H1 (cell line): ENCODE data around the gene ERC1. TPM values are rescaled to one million over a fixed set of nuclear protein-coding genes. Genes with fewer than 3 reads are reported as not detected.

Experiments used
- CTCF ChIA-PET: fragments of 300-600 bp; sonication (Branson Sonifier 250); formaldehyde crosslinking; loops from one replicate; lab custom pipeline; 2021; ENCODE audit not compliant: partially characterized antibody; lab: Charles Lee
- POLR2A ChIA-PET: fragments of 300-600 bp; sonication (Branson Sonifier 250); formaldehyde crosslinking; loops from one replicate; lab custom pipeline; 2021; ENCODE audit warnings: inconsistent platforms; ENCODE audit not compliant: partially characterized antibody; lab: Charles Lee
- DNase-seq, 2 experiments: peaks; one replicate each; pipeline versions ENCODE4 v3.0.0 to v3.0.0-alpha.2; 2010 to 2022; ENCODE audit warnings: low spot score in 2 of 2, low read depth in 1 of 2, mixed read lengths in 1 of 2
- FAIRE-seq: peaks from 2 replicates; lab custom pipeline; 2011; peaks lifted over from hg19 to GRCh38; lab: Jason Lieb, UNC
- H2AFZ ChIP-seq: 2 replicates; pipeline ENCODE4 v1.8.1; 2012; ENCODE audit warnings: low read length, inconsistent platforms
- H2AK5ac ChIP-seq: 2 replicates; pipeline ENCODE4 v1.6.1; 2013; ENCODE audit warnings: low read depth, low read length
- H2BK120ac ChIP-seq: replicated peaks from 2 replicates; pipeline ENCODE3; 2013; ENCODE audit warnings: low read depth, low read length, inconsistent platforms
- H2BK12ac ChIP-seq: 2 replicates; pipeline ENCODE4 v1.6.1; 2013; ENCODE audit warnings: low read depth, low read length
- H2BK15ac ChIP-seq: 2 replicates; pipeline ENCODE4 v1.6.1; 2013; ENCODE audit warnings: low read length
- H2BK20ac ChIP-seq: 2 replicates; pipeline ENCODE4 v1.6.1; 2013; ENCODE audit warnings: low read length
- H2BK5ac ChIP-seq: 2 replicates; pipeline ENCODE4 v1.6.1; 2013; ENCODE audit warnings: low read depth, low read length
- H3K14ac ChIP-seq: 2 replicates; pipeline ENCODE4 v1.6.1; 2013; ENCODE audit warnings: inconsistent platforms; ENCODE audit not compliant: insufficient read length
- H3K18ac ChIP-seq: 2 replicates; pipeline ENCODE4 v1.6.1; 2013; ENCODE audit warnings: low read length; ENCODE audit errors: extremely low read depth
- H3K23ac ChIP-seq: 2 replicates; pipeline ENCODE4 v1.6.1; 2013; ENCODE audit warnings: inconsistent platforms; ENCODE audit not compliant: insufficient read length
- H3K23me2 ChIP-seq: 2 replicates; pipeline ENCODE4 v1.6.1; 2013; ENCODE audit warnings: low read depth, low read length
- H3K27ac ChIP-seq: 2 replicates; pipeline ENCODE4 v1.6.1; 2011; ENCODE audit warnings: low read depth, low read length, inconsistent platforms
- H3K27me3 ChIP-seq, 4 experiments: replicated peaks in 1 of 4; 1 replicate in 1 of 4; 2 replicates in 3 of 4; pipeline versions ENCODE4 v1.6.1 to v1.8.1; 2011 to 2013; ENCODE audit warnings: low read length in 3 of 4, mild to moderate bottlenecking in 3 of 4, inconsistent platforms in 2 of 4, mixed read lengths in 2 of 4, moderate library complexity in 1 of 4; ENCODE audit not compliant: control insufficient read depth in 3 of 4, insufficient read depth in 3 of 4; ENCODE audit errors: extremely low read depth in 1 of 4
- H3K36me3 ChIP-seq, 4 experiments: 2 replicates each; pipeline versions ENCODE4 v1.6.1 to v1.8.1; 2011 to 2013; ENCODE audit warnings: mild to moderate bottlenecking in 4 of 4, low read length in 3 of 4, moderate library complexity in 2 of 4, control low read depth in 1 of 4, inconsistent platforms in 1 of 4; ENCODE audit not compliant: insufficient read depth in 4 of 4, control insufficient read depth in 2 of 4
- H3K4ac ChIP-seq: replicated peaks from 2 replicates; pipeline ENCODE3; 2013; ENCODE audit warnings: low read length, low read depth, mixed read lengths, inconsistent platforms; ENCODE audit not compliant: insufficient read length
- H3K4me1 ChIP-seq, 4 experiments: replicated peaks in 1 of 4; 1 replicate in 1 of 4; 2 replicates in 3 of 4; pipeline versions ENCODE4 v1.6.1 to v1.8.1; 2011 to 2013; ENCODE audit warnings: low read length in 3 of 4, inconsistent platforms in 2 of 4, mixed read lengths in 1 of 4; ENCODE audit not compliant: insufficient read depth in 4 of 4, control insufficient read depth in 3 of 4
- H3K4me2 ChIP-seq, 2 experiments: 2 replicates each; pipeline versions ENCODE4 v1.6.1 to v1.8.1; 2011 to 2013; ENCODE audit warnings: low read depth in 2 of 2, low read length in 2 of 2, control low read depth in 1 of 2, inconsistent platforms in 1 of 2, mild to moderate bottlenecking in 1 of 2; ENCODE audit not compliant: insufficient read depth in 1 of 2
- H3K4me3 ChIP-seq, 4 experiments: fragments of 200-600, 300-600 bp in 1 of 4; sonication (generic), shearing (Covaris generic), sonication (Bioruptor Twin) in 1 of 4; 2 replicates each; pipeline versions ENCODE4 v1.5.1 to v1.8.1; 2011 to 2016; ENCODE audit warnings: low read length in 4 of 4, low read depth in 3 of 4, control low read depth in 2 of 4, inconsistent platforms in 2 of 4, mild to moderate bottlenecking in 2 of 4, mixed read lengths in 1 of 4, moderate library complexity in 1 of 4; ENCODE audit not compliant: insufficient read depth in 2 of 4; ENCODE audit errors: extremely low read depth in 1 of 4
- H3K56ac ChIP-seq: replicated peaks from 2 replicates; pipeline ENCODE3; 2013; ENCODE audit warnings: low read depth, mild to moderate bottlenecking, mixed read lengths, low read length, inconsistent platforms; ENCODE audit not compliant: insufficient read length
- H3K79me1 ChIP-seq: 2 replicates; pipeline ENCODE4 v1.6.1; 2013; ENCODE audit warnings: low read depth, low read length, control low read depth
- H3K79me2 ChIP-seq, 2 experiments: 2 replicates each; pipeline versions ENCODE4 v1.6.1 to v1.8.1; 2012 to 2013; ENCODE audit warnings: low read length in 2 of 2, mild to moderate bottlenecking in 2 of 2, inconsistent platforms in 1 of 2; ENCODE audit not compliant: insufficient read depth in 2 of 2, control insufficient read depth in 1 of 2
- H3K9ac ChIP-seq, 4 experiments: replicated peaks in 1 of 4; 1 replicate in 1 of 4; 2 replicates in 3 of 4; pipeline versions ENCODE4 v1.6.1 to v1.8.1; 2011 to 2013; ENCODE audit warnings: low read depth in 3 of 4, low read length in 3 of 4, control low read depth in 2 of 4, mild to moderate bottlenecking in 2 of 4, moderate library complexity in 2 of 4, inconsistent platforms in 1 of 4; ENCODE audit errors: extremely low read depth in 1 of 4
- H3K9me3 ChIP-seq, 2 experiments: 2 replicates each; pipeline versions ENCODE4 v1.6.1 to v1.8.1; 2012 to 2013; ENCODE audit warnings: mild to moderate bottlenecking in 2 of 2, moderate library complexity in 2 of 2, control low read depth in 1 of 2, inconsistent platforms in 1 of 2, low read depth in 1 of 2, low read length in 1 of 2, mixed read lengths in 1 of 2; ENCODE audit not compliant: insufficient read depth in 2 of 2
- H4K20me1 ChIP-seq, 2 experiments: replicated peaks in 1 of 2; 2 replicates each; pipeline versions ENCODE3 to v1.8.1; 2011 to 2013; ENCODE audit warnings: inconsistent platforms in 2 of 2, low read length in 2 of 2, mild to moderate bottlenecking in 1 of 2; ENCODE audit not compliant: insufficient read depth in 2 of 2, control insufficient read depth in 1 of 2
- H4K5ac ChIP-seq: 2 replicates; pipeline ENCODE4 v1.6.1; 2013; ENCODE audit warnings: low read length, low read depth, mixed read lengths, inconsistent platforms; ENCODE audit not compliant: insufficient read length
- H4K8ac ChIP-seq: 2 replicates; pipeline ENCODE4 v1.8.0; 2013; ENCODE audit warnings: mild to moderate bottlenecking, moderate library complexity, low read length, inconsistent platforms; ENCODE audit not compliant: insufficient read depth; ENCODE audit errors: extremely low read depth
- H4K91ac ChIP-seq: replicated peaks from 2 replicates; pipeline ENCODE3; 2013; ENCODE audit warnings: low read length, mixed read lengths, inconsistent platforms; ENCODE audit not compliant: insufficient read length
- CBX5 ChIP-seq: fragments of 300-800, 300-1000 bp; sonication (generic); IDR thresholded peaks from 2 replicates; pipeline ENCODE4 v1.7.1; 2016; ENCODE audit warnings: antibody characterized with exemption, low read length, low read depth
- CREB1 ChIP-seq: IDR thresholded peaks from 2 replicates; pipeline ENCODE4 v1.6.1; 2012; ENCODE audit warnings: inconsistent platforms
- HDAC6 ChIP-seq: IDR thresholded peaks from one replicate; pipeline ENCODE4 v1.7.1; 2012; ENCODE audit warnings: low read depth, mild to moderate bottlenecking, inconsistent platforms, low read length, moderate library complexity
- YY1 ChIP-seq: IDR thresholded peaks from 2 replicates; pipeline ENCODE4 v1.6.1; 2011; ENCODE audit warnings: low read depth, mild to moderate bottlenecking, low read length
- WGBS, 2 experiments: shearing (Covaris generic) in 1 of 2; methylation state at CpG; one replicate each; pipeline versions ENCODE4 v1.1.6 to v1.1.7; 2013 to 2015; ENCODE audit warnings: low lambda C conversion rate in 2 of 2, mixed read lengths in 2 of 2, inconsistent platforms in 1 of 2, low coverage in 1 of 2, missing lambda C conversion rate in 1 of 2; ENCODE audit not compliant: insufficient replicate concordance in 2 of 2, insufficient coverage in 1 of 2, insufficient read length in 1 of 2; ENCODE audit errors: extremely low coverage in 1 of 2, missing lambda C conversion rate in 1 of 2; 5-methylcytosine and 5-hydroxymethylcytosine counted together
- polyA plus RNA-seq, 7 experiments: library from polyadenylated mRNA; depleted of rRNA in 3 of 7; stranded (reverse) in 5 of 7; unstranded in 2 of 7; fragments of >200 nt in 5 of 7; fragments of 200-250 nt in 2 of 7; gene quantifications; 1 replicate in 5 of 7; 2 replicates in 1 of 7; 4 replicates in 1 of 7; pipeline versions ENCODE4 v1.2.1 to v1.2.3, GENCODE V29; 2011 to 2013; ENCODE audit warnings: missing spikeins in 2 of 7, mixed read lengths in 2 of 7
- total RNA-seq: library from RNA; stranded (reverse); fragmentation: NEBNext Ultra II Directional; extraction: Animal tissue kit (Norgen Biotek cat#: 25700); gene quantifications from 2 replicates; pipeline ENCODE4 v1.2.1, GENCODE V29; 2021

ERC1 gene
- total and polyA plus RNA-seq, 2 of the 8 experiments (the other 6 are each of a cell fraction or from before 2014, with no cell fraction given): 7.8 to 45.7 TPM

GRCh38 chr12:944211-944610 lies 46.8 kb upstream of the ERC1 start:
- no peak overlapping the region for H4K5ac ChIP-seq
- no peak overlapping the region for H3K14ac ChIP-seq
- no peak overlapping the region for H3K23ac ChIP-seq
- no peak overlapping the region for H4K8ac ChIP-seq
- no peak overlapping the region for H4K91ac ChIP-seq
- H3K4me2 ChIP-seq: no peak overlapping the region
- no peak overlapping the region for H3K27ac ChIP-seq
- no peaks in the 10 kb centered on the region; the same call in 1 of the 2 replicates for H3K23me2 ChIP-seq
- no peak overlapping the region for H3K4me3 ChIP-seq
- H3K36me3 ChIP-seq: peaks cover 0 to 7% (median 0%) of the 10 kb centered on the region in 4 experiments; a peak in 2 of 8 replicates
- H2BK5ac ChIP-seq: no peak overlapping the region
- DNase-seq (no peak), FAIRE-seq (no peak)
- POLR2A ChIA-PET: no interaction called here
- peaks cover 0 to 41% of the 10 kb centered on the region in 2 experiments; a peak in 3 of 4 replicates for H3K79me2 ChIP-seq
- TF ChIP-seq CREB1: no peak
- TF ChIP-seq HDAC6: no peak
- TF ChIP-seq CBX5: no peak
- no peak for TF ChIP-seq YY1
- no peak overlapping the region for H2AK5ac ChIP-seq
- H3K56ac ChIP-seq: no peak overlapping the region
- WGBS, 2 experiments: 95% methylated on average over 7 of the region's 7 CpGs; no CpG with 5 or more reads in 1 of the 2 experiments
- no peak overlapping the region for H2AFZ ChIP-seq
- H3K18ac ChIP-seq: no peak overlapping the region
- H2BK15ac ChIP-seq: no peak overlapping the region
- no peaks in the 10 kb centered on the region for H3K9me3 ChIP-seq
- peaks cover 0 to 2% of the 10 kb centered on the region in 2 experiments for H4K20me1 ChIP-seq
- no peak overlapping the region for H3K4ac ChIP-seq
- H3K27me3 ChIP-seq: no peaks in the 10 kb centered on the region
- H3K79me1 ChIP-seq: peaks cover 8% of the 10 kb centered on the region
- H3K4me1 ChIP-seq: no peaks in the 10 kb centered on the region
- H3K9ac ChIP-seq: no peak overlapping the region
- CTCF ChIA-PET: interaction anchor here (0.7 kb wide), 1 partner anchor 75 kb away, joined by 3 read pairs; no protein-coding TSS in a partner anchor
- no peak overlapping the region for H2BK12ac ChIP-seq
- H2BK20ac ChIP-seq: no peak overlapping the region
- no peak overlapping the region for H2BK120ac ChIP-seq
